Small intestine (tissue), 7 donors: Measurements from ENCODE around the gene CASP9. TPM values are rescaled to one million over a fixed set of nuclear protein-coding genes. Genes with fewer than 3 reads are reported as not detected.
"Not testable (repeated sequence)": the region's sequence is repeated elsewhere in the genome, so short reads cannot be mapped to it uniquely, and the experiment has no call there.

Experiments used
- DNase-seq, 2 donors: peaks; one replicate each; pipeline versions ENCODE4 v3.0.0 to v3.0.0-alpha.2; 2013
- FAIRE-seq: peaks from 2 replicates; lab custom pipeline; 2012; peaks lifted over from hg19 to GRCh38; lab: Jason Lieb, UNC
- H3K27ac ChIP-seq, 3 donors: one replicate each; pipeline ENCODE4 v1.5.1; 2013; ENCODE audit warnings: low read length in 2 of 3, mild to moderate bottlenecking in 2 of 3, control low read depth in 1 of 3, inconsistent platforms in 1 of 3, low read depth in 1 of 3, moderate library complexity in 1 of 3
- H3K27me3 ChIP-seq, 3 donors: one replicate each; pipeline ENCODE4 v1.6.1; 2013; ENCODE audit warnings: low read length in 3 of 3, inconsistent platforms in 1 of 3; ENCODE audit not compliant: control insufficient read depth in 3 of 3, insufficient read depth in 3 of 3
- H3K36me3 ChIP-seq, 3 donors: one replicate each; pipeline ENCODE4 v1.6.1; 2013; ENCODE audit warnings: low read length in 3 of 3, inconsistent platforms in 1 of 3, low read depth in 1 of 3, mild to moderate bottlenecking in 1 of 3, moderate library complexity in 1 of 3; ENCODE audit not compliant: control insufficient read depth in 3 of 3, insufficient read depth in 2 of 3
- H3K4me1 ChIP-seq, 3 donors: one replicate each; pipeline ENCODE4 v1.6.1; 2013; ENCODE audit warnings: low read length in 2 of 3, inconsistent platforms in 1 of 3, low read depth in 1 of 3, mild to moderate bottlenecking in 1 of 3, moderate library complexity in 1 of 3; ENCODE audit not compliant: control insufficient read depth in 3 of 3, insufficient read depth in 2 of 3
- H3K4me3 ChIP-seq, 3 donors: one replicate each; pipeline ENCODE4 v1.5.1; 2013; ENCODE audit warnings: low read length in 3 of 3, control low read depth in 1 of 3, inconsistent platforms in 1 of 3, low read depth in 1 of 3, mild to moderate bottlenecking in 1 of 3, moderate library complexity in 1 of 3
- H3K9me3 ChIP-seq, 2 donors: one replicate each; pipeline ENCODE4 v1.6.1; 2013; ENCODE audit warnings: low read depth in 1 of 2, low read length in 1 of 2; ENCODE audit not compliant: control insufficient read depth in 2 of 2, insufficient read depth in 1 of 2
- WGBS, 3 donors: extraction: QIAGEN DNeasy Blood & Tissue Kit; methylation state at CpG; one replicate each; pipeline ENCODE4 v1.1.7; 2013; 5-methylcytosine and 5-hydroxymethylcytosine counted together
- polyA plus RNA-seq, 4 donors: library from polyadenylated mRNA; stranded (reverse) in 3 of 4; unstranded in 1 of 4; fragments of 200-250 nt in 3 of 4; fragments of 120-200 nt in 1 of 4; gene quantifications; one replicate each; pipeline versions ENCODE4 v1.2.1 to v1.2.3, GENCODE V29; 2013
- donor health status: healthy with polysubstance abuse.
- donor health status: control.
- donor health status: control.
- donor health status: Bipolar disorder and iron deficiency.
- donor health status: healthy.

The CASP9 gene
- polyA plus RNA-seq, 4 donors = 13.8 to 23.7 (median 16.1) TPM

DNA sequence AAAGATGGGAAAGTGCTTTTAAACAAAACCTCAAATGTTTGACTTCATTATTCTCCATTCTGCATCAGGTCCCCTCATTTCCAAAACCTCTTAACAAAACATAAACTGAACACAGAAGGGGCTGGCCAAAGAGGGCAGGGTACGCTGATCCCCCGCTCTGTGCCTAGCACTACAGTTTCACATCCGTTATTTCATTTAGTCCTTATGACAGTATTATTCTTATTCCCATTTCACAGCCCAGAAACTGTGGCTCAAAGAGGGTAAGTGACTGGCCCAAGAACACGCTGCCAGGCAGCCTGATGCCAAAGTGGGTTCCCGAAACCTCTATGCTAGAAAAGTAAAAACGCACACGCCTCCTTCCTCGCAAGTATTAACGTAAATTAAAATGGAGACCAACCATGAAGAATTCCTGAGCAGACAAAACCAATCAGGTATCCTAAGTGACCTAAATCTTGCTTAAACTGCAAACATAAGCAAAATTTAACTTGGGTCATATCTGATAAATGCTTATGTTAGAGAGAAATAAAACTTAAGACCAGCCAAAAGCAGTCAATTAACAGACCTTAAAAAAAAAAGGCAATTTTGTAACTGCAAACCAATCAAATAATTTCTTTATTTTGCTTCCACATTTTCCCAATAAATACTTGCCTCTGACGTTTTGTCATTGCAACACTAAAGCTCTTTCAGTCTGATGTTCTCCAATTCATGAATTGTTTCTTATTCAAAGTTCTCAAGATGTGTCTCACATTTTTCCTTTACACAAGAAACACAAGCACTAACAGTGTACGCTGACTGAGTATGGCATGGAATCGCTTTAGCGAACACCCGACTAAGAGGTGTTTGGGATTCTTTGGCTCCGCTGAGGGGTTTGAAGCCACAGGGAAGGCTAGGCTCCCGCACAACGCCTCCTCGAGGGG lies 653 bp downstream of the CASP9 start:
- FAIRE-seq (no peak), DNase-seq (peak in 1 of 2 donors; percentile 46)
- Histone ChIP-seq H3K27ac (peak overlapping the region; percentile 30 to 88 (median 87)), H3K4me3 (peak overlapping the region; percentile 71 to 79 (median 74)), H3K36me3 (peaks cover 0 to 9% (median 0%) of the 10 kb centered on the region in 3 donors), H3K9me3 (no peaks in the 10 kb centered on the region), H3K4me1 (peaks cover 3 to 22% (median 5%) of the 10 kb centered on the region in 3 donors), H3K27me3 (no peaks in the 10 kb centered on the region)
- 35 to 41% (median 40%) methylated on average over 17 to 18 of the region's 18 CpGs for WGBS, 3 donors

- WGBS, 3 donors = 94 to 98% (median 97%) methylated on average over 4 of the region's 4 CpGs
These were observed 1.5 kb downstream of the CASP9 start for GRCh38 chr1:15522551-15522950.

GRCh38 chr1:15521206-15521906 lies 2.7 kb downstream of the CASP9 start:
- WGBS, 3 donors = 87 to 93% (median 89%) methylated on average over 16 to 17 of the region's 17 CpGs
- not testable (repeated sequence) for H3K4me3 ChIP-seq, H3K27me3 ChIP-seq, DNase-seq, FAIRE-seq, H3K9me3 ChIP-seq, H3K27ac ChIP-seq
- Histone ChIP-seq H3K36me3 (peaks cover 0 to 21% (median 5%) of the 10 kb centered on the region in 3 donors), H3K4me1 (peaks cover 0 to 22% (median 3%) of the 10 kb centered on the region in 3 donors)

More at GRCh38 chr1:15522551-15522950, 1.5 kb downstream of the CASP9 start:
- H3K27ac ChIP-seq = no peak overlapping the region
- H3K36me3 ChIP-seq = peaks cover 0 to 15% (median 0%) of the 10 kb centered on the region in 3 donors
- no peak for FAIRE-seq
- H3K4me1 ChIP-seq = peaks cover under 1 to 22% (median 3%) of the 10 kb centered on the region in 3 donors
- H3K9me3 ChIP-seq = no peaks in the 10 kb centered on the region
- no peak for DNase-seq
- no peak overlapping the region for H3K4me3 ChIP-seq
- no peaks in the 10 kb centered on the region for H3K27me3 ChIP-seq

DNA sequence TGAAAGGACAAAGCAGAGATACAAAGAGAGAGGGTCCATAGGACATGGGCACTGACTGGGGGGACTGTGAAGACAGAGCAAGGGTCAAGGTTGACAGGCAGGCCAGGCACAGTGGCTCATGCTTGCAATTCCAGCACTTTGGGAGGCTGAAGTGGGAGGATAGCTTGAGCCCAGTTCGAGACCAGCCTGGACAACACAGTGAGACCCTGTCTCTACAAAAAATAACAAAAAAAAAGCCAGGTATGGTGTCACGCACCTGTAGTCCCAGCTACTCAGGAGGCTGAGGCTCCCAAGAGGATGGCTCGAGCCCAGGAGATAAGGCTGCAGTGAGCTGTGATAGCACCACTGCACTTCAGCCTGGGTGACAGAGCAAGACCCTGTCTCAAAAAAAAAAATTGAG lies 4.4 kb downstream of the CASP9 start:
- Histone ChIP-seq H3K9me3 (no peaks in the 10 kb centered on the region), H3K36me3 (peaks cover 0 to 29% (median 5%) of the 10 kb centered on the region in 3 donors), H3K27ac (no peak overlapping the region), H3K4me3 (no peak overlapping the region), H3K4me1 (peaks cover 0 to 10% (median 0%) of the 10 kb centered on the region in 3 donors), H3K27me3 (no peaks in the 10 kb centered on the region)
- FAIRE-seq = no peak
- WGBS, 3 donors = 94 to 98% (median 98%) methylated on average over 3 of the region's 3 CpGs
- no peak for DNase-seq

DNA sequence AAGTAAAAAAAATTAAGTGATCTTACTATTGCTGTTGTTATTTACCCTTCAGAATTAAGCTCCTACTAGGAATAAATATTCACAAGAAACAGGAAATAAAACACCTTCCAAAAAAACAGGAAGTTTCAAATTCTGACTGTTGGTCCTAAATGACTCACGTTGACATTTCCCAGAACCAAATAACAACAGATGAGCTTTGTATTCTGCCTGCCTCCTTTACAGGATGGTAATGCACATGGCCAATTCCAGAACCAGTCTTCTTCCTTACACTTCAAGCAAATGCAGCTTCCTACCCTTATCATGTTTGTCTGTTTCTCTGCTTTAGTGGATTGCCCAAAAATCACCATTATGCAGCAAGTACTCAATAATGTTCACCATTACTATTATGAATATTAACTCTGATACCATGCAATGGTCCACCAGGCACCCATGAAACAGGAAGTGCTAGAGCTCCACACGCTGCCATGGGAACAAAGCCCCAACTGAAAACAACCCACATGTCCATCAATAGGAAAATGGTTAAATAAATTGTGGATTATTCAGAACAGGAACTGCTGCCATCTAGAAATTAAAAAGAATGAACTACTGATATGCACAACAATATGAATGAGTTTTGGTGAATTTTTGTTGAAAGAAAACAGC lies 8.9 kb downstream of the CASP9 start:
- 47 to 65% (median 59%) methylated on average over 2 of the region's 2 CpGs for WGBS, 3 donors
- no peaks in the 10 kb centered on the region for H3K9me3 ChIP-seq
- peaks cover 0 to 60% (median 5%) of the 10 kb centered on the region in 3 donors for H3K36me3 ChIP-seq
- H3K27me3 ChIP-seq = no peaks in the 10 kb centered on the region
- no peak for FAIRE-seq
- no peaks in the 10 kb centered on the region for H3K4me1 ChIP-seq
- peak overlapping the region in 1 of 3 donors; percentile 24 for H3K27ac ChIP-seq
- no peak overlapping the region for H3K4me3 ChIP-seq
- no peak for DNase-seq

DNA sequence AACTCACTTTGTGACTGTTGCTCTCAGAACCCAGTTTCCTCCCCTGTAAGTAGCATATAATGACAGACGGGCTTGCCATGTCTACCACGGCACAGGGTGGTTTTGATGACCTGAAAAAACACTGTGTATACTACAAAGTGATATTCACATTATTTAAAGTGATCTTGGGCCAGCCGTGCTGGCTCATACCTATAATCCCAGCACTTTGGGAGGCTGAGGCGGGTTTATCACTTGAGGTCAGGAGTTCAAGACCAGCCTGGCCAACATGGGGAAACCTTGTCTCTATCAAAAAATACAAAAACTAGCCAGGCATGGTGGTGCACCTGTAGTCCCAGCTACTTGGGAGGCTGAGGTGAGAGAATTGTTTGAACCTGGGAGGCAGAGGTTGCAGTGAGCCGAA lies 9.5 kb downstream of the CASP9 start:
- H3K4me1 ChIP-seq, H3K27me3 ChIP-seq, DNase-seq, FAIRE-seq, H3K27ac ChIP-seq, H3K4me3 ChIP-seq, H3K9me3 ChIP-seq: not testable (repeated sequence)
- WGBS, 3 donors = 91 to 97% (median 91%) methylated on average over 5 of the region's 5 CpGs
- peaks cover 0 to 57% (median 5%) of the 10 kb centered on the region in 3 donors for H3K36me3 ChIP-seq

DNA sequence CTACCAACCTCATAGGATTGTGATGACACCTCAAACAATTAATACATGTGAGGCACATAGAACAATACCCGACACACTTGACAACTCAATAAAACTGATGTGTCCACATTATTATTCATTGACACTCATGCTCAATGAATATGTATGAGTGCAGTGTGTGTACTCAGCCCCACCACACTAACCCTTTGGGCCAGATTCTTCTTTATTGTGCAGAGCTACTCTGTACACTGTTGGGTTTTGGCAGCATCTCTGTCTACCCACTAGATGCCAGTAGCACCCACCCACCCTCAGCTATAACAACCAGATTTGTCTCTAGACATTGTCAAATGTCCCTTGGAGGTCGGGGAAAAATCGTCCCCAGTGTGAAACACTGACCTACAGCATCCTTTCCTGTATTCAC lies 10.1 kb downstream of the CASP9 start:
- Histone ChIP-seq H3K27ac (no peak overlapping the region), H3K4me3 (no peak overlapping the region), H3K9me3 (no peaks in the 10 kb centered on the region), H3K27me3 (no peaks in the 10 kb centered on the region), H3K4me1 (no peaks in the 10 kb centered on the region), H3K36me3 (peaks cover 0 to 54% (median 5%) of the 10 kb centered on the region in 3 donors)
- FAIRE-seq (no peak), DNase-seq (no peak)
- 92 to 95% (median 93%) methylated on average over 3 of the region's 3 CpGs for WGBS, 3 donors

DNA sequence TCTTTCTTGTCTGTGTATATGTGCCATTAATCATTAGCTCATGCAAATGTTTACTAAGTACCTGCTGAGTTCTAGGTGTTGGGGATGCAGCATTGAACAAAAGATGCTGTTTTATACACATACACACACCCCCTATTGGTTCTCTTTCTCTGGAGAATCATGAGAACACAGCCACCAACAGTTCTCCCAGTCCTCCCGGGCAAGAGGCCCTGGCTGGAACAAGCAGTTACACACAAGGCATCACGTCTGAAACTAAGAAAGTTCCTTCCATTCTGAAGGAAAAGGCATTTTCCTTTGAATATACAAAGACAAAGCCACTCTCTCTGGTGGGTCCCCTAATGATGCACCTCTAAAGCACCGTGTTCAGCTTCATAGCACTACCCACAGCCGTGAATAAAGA lies 10.8 kb downstream of the CASP9 start:
- FAIRE-seq = no peak
- Histone ChIP-seq H3K9me3 (no peaks in the 10 kb centered on the region), H3K27me3 (no peaks in the 10 kb centered on the region), H3K27ac (no peak overlapping the region), H3K4me1 (no peaks in the 10 kb centered on the region), H3K4me3 (no peak overlapping the region), H3K36me3 (peaks cover 0 to 51% (median 5%) of the 10 kb centered on the region in 3 donors)
- WGBS, 3 donors = 81 to 83% (median 81%) methylated on average over 4 of the region's 4 CpGs
- DNase-seq = no peak
